ENCODE data around the gene LIN7A.

LIN7A gene

DNA sequence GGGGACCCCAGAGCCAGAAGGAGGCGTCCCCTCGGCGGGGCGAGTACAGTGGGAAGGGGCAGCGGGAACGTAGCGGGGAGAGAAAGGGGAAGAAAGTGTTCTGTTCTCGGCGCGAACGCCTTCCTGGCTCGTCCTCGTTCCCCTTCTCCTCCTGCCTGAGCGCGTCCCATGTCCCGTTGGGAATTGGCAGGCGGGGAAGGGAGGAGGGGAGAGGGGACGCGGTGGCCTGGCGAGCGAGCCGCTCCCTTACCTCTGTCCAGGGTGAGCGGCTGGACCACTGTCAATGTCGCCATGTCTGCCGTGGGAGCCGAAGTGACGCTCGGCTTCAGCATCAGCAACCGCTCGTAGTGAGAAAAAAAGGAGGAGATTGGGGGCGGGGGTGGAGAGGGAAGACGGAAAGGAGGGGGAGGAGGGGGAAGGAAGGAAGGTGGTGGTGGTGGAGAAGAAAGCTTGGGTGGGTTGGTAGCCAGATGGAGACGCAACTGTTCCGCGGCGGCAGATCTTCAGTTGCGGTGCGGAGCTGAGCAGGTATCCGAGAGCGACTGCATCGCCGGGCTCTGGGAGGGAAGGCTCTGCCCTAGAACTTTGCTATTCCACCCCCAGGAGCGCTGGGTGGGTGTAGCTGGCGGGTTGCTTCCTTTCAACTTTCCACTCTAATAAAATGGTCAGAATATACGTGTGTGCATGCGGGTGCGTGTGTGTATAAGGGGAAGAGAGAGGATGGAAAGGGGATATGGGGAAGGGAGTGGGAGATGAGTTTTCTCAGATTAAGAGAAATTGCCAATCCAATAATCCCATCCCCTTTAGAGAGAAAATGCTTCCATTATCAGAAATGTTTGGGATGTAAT lies at the start of gene LIN7A:
Gene LIN7A, minus strand, starts transcription at position 544 of the 848 bp plus-strand sequence. Its CDS starts 212 bp downstream, at position 332.
- DNase-seq = no peak

GRCh38 chr12:80986224-80986623 lies 48.5 kb upstream of the LIN7A start:
- DNase-seq = no peak

DNA sequence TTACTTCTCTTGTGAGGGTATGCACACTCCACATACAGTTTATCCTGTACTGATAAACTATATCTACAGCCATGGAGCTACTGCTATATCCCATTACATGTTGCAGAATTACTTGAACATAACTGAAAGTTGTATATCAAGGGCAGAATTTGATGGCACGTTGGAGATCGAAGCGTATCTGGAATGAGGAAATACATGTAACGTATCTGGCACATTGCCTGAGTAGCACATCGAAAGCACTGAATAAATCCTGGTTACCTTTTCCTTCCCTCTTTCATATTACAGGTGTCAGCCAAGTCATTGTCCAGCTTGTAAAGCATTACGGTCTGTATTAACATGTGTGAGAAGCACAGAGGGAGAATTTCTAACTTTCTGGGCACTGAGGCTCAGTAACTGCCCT lies 42.1 kb upstream of the LIN7A start:
- no peak for DNase-seq

GRCh38 chr12:80979251-80979650 lies 41.5 kb upstream of the LIN7A start:
- DNase-seq = no peak

DNA sequence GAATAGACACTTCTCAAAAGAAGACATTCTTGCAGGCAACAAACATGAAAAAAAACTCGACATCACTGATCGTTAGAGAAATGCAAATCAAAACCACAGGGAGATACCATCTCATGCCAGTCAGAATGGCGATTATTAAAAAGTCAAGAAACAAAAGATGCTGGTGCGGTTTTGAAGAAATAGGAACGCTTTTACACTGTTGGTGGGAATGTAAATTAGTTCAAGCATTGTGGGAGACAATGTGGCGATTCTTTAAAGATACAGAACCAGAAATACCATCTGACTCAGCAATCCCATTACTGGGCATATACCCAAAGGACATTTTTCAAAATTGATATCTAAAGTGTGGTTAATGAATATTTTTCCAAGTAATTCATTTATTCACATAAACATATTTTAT lies 39.6 kb upstream of the LIN7A start:
- DNase-seq = no peak

GRCh38 chr12:80968326-80968725 lies 30.6 kb upstream of the LIN7A start:
- DNase-seq = no peak

DNA sequence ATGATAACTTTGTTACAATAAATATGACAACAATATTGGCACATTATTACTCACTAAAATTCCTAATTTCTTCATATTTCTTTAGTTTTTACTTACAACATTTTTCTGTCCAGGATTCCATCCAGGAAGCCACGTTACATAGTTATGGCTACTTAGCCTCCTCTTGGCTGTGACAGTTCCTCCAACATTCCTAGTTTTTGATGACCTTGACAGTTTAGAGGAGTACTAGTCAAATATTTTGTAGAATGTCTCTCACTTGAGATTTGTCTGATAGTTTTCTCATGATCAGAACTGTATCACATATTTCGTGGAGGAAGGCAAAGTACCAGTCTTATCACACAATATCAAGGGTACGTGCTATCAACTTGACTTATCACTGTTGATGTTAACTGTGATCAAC lies 29.8 kb upstream of the LIN7A start:
- no peak for DNase-seq

GRCh38 chr12:80966001-80966400 lies 28.3 kb upstream of the LIN7A start:
- no peak for DNase-seq

DNA sequence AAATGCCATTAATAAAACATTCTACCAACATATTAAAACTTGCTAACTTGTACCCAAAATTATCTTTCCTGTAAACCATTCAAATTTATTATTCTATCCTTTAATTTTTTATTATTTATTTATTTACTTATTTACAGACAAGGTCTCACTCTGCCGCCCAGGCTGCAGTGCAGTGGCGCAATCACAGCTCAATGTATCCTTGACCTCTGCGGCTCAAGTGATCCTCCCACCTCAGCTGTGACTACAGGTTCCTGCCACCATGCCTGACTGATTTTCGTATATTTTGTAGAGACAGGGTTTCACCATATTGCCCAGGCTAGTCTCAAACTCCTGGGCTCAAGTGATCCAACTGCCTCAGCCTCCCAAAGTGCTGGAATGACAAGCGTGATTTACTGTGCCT lies 20.4 kb upstream of the LIN7A start:
- DNase-seq = no peak

DNA sequence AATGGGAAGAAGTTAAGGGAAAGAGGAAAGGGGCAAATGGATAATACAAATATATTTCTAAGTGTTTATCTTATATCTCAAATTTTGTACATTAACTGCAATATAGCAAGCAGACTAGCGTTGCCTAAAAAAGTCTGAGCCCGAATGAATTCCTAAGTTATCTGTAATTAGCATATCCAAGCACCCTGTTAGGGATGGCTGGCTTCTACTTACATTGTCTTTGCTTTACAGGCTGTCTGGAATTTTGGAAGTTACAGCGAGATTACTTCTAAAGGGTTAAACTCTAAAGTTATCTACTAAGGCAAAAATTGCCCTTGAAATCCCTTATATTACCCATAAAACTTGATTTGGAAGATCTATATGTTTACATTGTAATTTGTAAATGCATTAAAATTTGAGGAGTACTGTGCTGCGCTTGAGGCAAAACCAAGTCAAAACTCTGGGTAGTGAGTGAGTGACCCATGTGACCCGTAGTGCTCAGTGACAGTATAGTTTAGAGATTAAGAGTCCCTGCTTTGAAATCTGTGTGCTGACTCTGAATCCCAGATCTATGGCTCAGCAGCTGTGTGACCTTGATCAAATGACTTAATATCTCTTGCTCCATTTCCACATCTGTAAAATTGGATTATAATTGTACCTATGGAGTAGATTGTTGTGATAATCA lies 17.3 kb upstream of the LIN7A start:
- no peak for DNase-seq

DNA sequence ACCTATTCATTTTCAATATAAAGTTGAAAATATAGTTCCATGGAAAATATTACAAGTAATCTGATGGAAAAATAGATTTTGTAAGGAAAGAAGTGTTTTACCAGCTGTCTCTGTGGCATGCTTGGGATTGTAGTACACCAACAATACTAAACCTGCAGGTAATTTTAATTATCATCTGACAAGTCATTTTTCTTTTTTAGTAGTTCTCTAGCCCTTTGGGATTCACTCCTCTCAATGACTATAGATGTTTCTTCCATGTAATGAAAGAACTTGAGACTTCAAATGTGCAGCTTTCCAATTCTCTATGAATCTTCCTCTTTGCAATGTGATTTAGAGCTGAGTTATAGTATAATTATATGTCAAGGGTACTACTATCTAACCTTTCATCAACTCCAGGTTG lies 14.7 kb upstream of the LIN7A start:
- no peak for DNase-seq

GRCh38 chr12:80946591-80946990 lies 8.9 kb upstream of the LIN7A start:
- no peak for DNase-seq

GRCh38 chr12:80943338-80943737 lies 5.6 kb upstream of the LIN7A start:
- no peak for DNase-seq

- DNase-seq = no peak
These were observed 4.2 kb upstream of the LIN7A start for GRCh38 chr12:80941916-80942315.

- no peak for DNase-seq
These were observed 1.7 kb upstream of the LIN7A start for GRCh38 chr12:80939231-80939950.

- DNase-seq = no peak
These were observed 663 bp upstream of the LIN7A start for GRCh38 chr12:80938397-80938796.

DNA sequence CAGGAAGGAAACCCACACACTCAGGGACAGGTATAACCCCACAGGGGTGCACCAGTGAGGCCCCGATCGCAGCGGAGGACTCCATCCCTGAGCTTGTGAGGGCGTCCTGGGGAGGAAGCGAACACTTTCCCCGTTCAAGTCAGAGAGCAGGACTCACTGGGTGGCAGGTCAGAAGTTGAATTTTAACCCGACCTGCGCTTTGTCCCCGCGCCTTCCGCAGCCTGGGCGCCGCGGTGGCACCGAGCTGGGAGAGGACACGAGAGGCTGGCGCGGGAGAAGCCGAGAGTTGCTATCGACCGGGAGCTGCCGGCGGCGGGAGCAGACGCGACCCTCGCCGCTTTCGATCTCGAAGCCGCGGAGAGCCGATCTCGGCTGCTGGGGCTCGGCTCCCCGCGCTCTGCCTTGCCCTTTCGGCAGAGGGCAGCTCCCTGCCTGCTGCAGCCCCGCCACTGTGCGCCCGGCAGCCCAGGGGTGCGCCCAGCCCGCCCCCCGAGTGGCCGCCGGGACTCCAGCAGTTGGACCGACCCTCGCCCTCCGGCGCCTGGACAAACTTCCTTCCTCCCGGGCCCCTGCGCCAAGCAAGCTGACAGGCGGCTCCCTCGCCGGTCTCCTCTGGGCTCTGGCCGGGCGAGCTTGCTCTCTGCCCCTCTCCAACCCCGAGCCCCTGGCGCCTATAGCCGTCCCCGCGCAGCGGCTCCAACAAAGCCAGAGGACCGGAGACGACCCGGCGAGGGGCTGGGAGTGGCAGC lies 918 bp downstream of the LIN7A start:
- no peak for DNase-seq

DNA sequence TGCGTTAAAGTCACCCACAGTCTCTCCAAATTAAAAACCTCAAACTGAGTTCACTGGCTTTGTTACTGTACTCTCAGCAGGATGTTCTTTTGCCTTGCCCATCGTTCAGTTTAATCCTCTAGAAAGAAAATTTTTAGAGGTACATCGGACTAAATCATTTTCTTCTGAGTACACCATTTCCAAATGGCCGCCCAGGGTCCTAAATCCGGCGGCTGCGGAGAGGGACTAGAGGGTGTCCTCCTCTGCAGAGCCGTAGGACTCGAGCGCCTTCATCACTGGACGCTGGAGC lies 1.4 kb downstream of the LIN7A start:
- no peak for DNase-seq

GRCh38 chr12:80935111-80935510 lies 2.6 kb downstream of the LIN7A start:
- DNase-seq = no peak

GRCh38 chr12:80925983-80926382 lies 11.8 kb downstream of the LIN7A start:
- DNase-seq = no peak

- DNase-seq = no peak
These were observed 12.5 kb downstream of the LIN7A start for GRCh38 chr12:80925237-80925636.

GRCh38 chr12:80924437-80924836 lies 13.3 kb downstream of the LIN7A start:
- no peak for DNase-seq

DNA sequence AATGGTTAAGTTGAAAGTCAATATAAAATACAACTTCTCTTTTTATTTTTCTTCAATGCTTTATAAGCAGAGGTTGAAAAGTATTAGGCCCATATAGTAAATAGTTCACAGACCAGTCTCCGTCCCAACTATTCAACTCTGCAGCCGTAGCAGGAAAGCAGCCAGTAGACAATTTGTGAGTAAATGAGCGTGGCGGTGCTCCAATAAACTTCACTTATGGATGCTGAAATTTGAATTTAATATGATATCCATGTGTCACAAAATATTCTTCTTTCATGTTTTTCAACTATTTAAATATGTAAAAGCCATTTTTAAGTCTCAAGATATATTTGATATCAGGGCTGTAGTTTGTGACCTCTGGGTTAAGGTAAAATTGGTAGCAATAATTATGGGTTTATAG lies 17.7 kb downstream of the LIN7A start:
- DNase-seq = no peak
